GM23338 (cell line): ENCODE measurements around the gene CYP2D6. TPM values are rescaled to one million over a fixed set of nuclear protein-coding genes. Genes with fewer than 3 reads are reported as not detected.

ENCODE experiments used
- ATAC-seq: fragments of 200-7000 bp; cut with Tn5 transposase; 3 replicates; pipeline ENCODE4 v1.9.1; 2020
- DNase-seq: peaks from one replicate; pipeline ENCODE4 v3.0.0-alpha.2; 2015; ENCODE audit warnings: low spot score
- H2AFZ ChIP-seq: fragments of 200-600 bp; sonication (generic); 2 replicates; pipeline ENCODE4 v1.8.0; 2016; ENCODE audit warnings: antibody characterized with exemption, mild to moderate bottlenecking, moderate library complexity
- H3F3A ChIP-seq: fragments of 200-600 bp; sonication (generic); replicated peaks from 2 replicates; pipeline ENCODE4 v1.8.0; 2017; ENCODE audit warnings: antibody characterized with exemption, mixed run types, low read depth
- H3K27ac ChIP-seq: fragments of 200-600 bp; sonication (generic); 2 replicates; pipeline ENCODE4 v1.6.1; 2016; ENCODE audit warnings: low read depth
- H3K27me3 ChIP-seq: fragments of 200-600 bp; sonication (generic); 2 replicates; pipeline ENCODE4 v1.8.0; 2016; ENCODE audit warnings: mild to moderate bottlenecking, mixed run types, moderate library complexity; ENCODE audit not compliant: insufficient read depth
- H3K36me3 ChIP-seq: fragments of 200-600 bp; sonication (generic); 2 replicates; pipeline ENCODE4 v1.8.0; 2016; ENCODE audit warnings: mild to moderate bottlenecking; ENCODE audit not compliant: insufficient read depth
- H3K4me1 ChIP-seq: fragments of 200-600 bp; sonication (generic); 2 replicates; pipeline ENCODE4 v1.8.0; 2016; ENCODE audit warnings: mild to moderate bottlenecking, moderate library complexity; ENCODE audit not compliant: insufficient read depth
- H3K4me2 ChIP-seq: fragments of 200-600 bp; sonication (generic); 2 replicates; pipeline ENCODE4 v1.7.1; 2017; ENCODE audit warnings: mixed run types
- H3K4me3 ChIP-seq: fragments of 200-600 bp; sonication (generic); 2 replicates; pipeline ENCODE4 v1.6.1; 2016; ENCODE audit warnings: mixed run types
- H3K79me2 ChIP-seq: fragments of 200-600 bp; sonication (generic); replicated peaks from 2 replicates; pipeline ENCODE4 v1.8.0; 2017; ENCODE audit warnings: mild to moderate bottlenecking; ENCODE audit not compliant: insufficient read depth
- H3K9me2 ChIP-seq: fragments of 200-600 bp; sonication (generic); 2 replicates; pipeline ENCODE4 v1.8.0; 2017; ENCODE audit not compliant: insufficient read depth
- H4K20me1 ChIP-seq: fragments of 200-600 bp; sonication (generic); replicated peaks from 2 replicates; pipeline ENCODE4 v1.8.0; 2017; ENCODE audit warnings: mild to moderate bottlenecking; ENCODE audit not compliant: insufficient read depth
- H3K27ac Mint-ChIP-seq: 2 replicates; pipeline ENCODE4 v1.8.0; 2020; ENCODE audit warnings: inconsistent platforms, mild to moderate bottlenecking, moderate library complexity, mixed read lengths
- H3K27me3 Mint-ChIP-seq: 3 replicates; pipeline ENCODE4 v1.8.0; 2022; ENCODE audit warnings: low read depth, mild to moderate bottlenecking, moderate library complexity, mixed read lengths, inconsistent platforms; ENCODE audit not compliant: insufficient read depth, poor library complexity
- H3K36me3 Mint-ChIP-seq: 3 replicates; pipeline ENCODE4 v1.8.0; 2021; ENCODE audit warnings: low read depth, mild to moderate bottlenecking, inconsistent platforms, moderate library complexity, mixed read lengths
- H3K4me1 Mint-ChIP-seq: 3 replicates; pipeline ENCODE4 v1.8.0; 2020; ENCODE audit warnings: mild to moderate bottlenecking, inconsistent platforms, mixed read lengths
- H3K4me3 Mint-ChIP-seq: 3 replicates; pipeline ENCODE4 v1.8.0; 2021; ENCODE audit warnings: moderate library complexity, mild to moderate bottlenecking, inconsistent platforms, mixed read lengths
- H3K9me3 Mint-ChIP-seq: 3 replicates; pipeline ENCODE4 v1.8.0; 2020; ENCODE audit warnings: moderate library complexity, mild to moderate bottlenecking, inconsistent platforms, mixed read lengths
- CTCF ChIP-seq, 2 experiments: fragments of 200-600 bp in 1 of 2; sonication (generic) in 1 of 2; conservative IDR thresholded peaks; 2 replicates each; pipeline versions ENCODE4 v1.5.1 to v1.6.1; 2016 to 2017; ENCODE audit warnings: antibody characterized with exemption in 2 of 2, low read depth in 2 of 2, mild to moderate bottlenecking in 2 of 2, moderate library complexity in 1 of 2
- ETS1 ChIP-seq: IDR thresholded peaks from 2 replicates; pipeline ENCODE4 v1.6.1; 2016; ENCODE audit warnings: antibody characterized with exemption
- EZH2 ChIP-seq: fragments of 200-600 bp; sonication (generic); IDR thresholded peaks from one replicate; pipeline ENCODE4 v1.8.0; 2017; ENCODE audit warnings: antibody characterized with exemption, mild to moderate bottlenecking, low read depth; ENCODE audit not compliant: unreplicated experiment
- EZH2phosphoT487 ChIP-seq: fragments of 200-600 bp; sonication (generic); IDR thresholded peaks from one replicate; pipeline ENCODE4 v1.8.1; 2018; ENCODE audit warnings: antibody characterized with exemption; ENCODE audit not compliant: unreplicated experiment
- JUNB ChIP-seq: IDR thresholded peaks from one replicate; pipeline ENCODE4 v1.6.1; 2016; ENCODE audit warnings: antibody characterized with exemption; ENCODE audit not compliant: unreplicated experiment
- POLR2AphosphoS5 ChIP-seq: IDR thresholded peaks from 2 replicates; pipeline ENCODE4 v1.6.1; 2016; ENCODE audit warnings: antibody characterized with exemption, low read depth
- REST ChIP-seq: IDR thresholded peaks from one replicate; pipeline ENCODE4 v1.6.1; 2018; ENCODE audit warnings: antibody characterized with exemption; ENCODE audit not compliant: unreplicated experiment
- STAT1 ChIP-seq: IDR thresholded peaks from one replicate; pipeline ENCODE4 v1.6.1; 2016; ENCODE audit warnings: antibody characterized with exemption; ENCODE audit not compliant: unreplicated experiment
- ZNF114 ChIP-seq: fragments of 250-450 bp; sonication (Bioruptor Pico); IDR thresholded peaks from 2 replicates; pipeline ENCODE4 v1.5.0; 2020; ENCODE audit warnings: mild to moderate bottlenecking, moderate library complexity
- ZNF331 ChIP-seq: fragments of 250-450 bp; sonication (Bioruptor Pico); IDR thresholded peaks from 2 replicates; pipeline ENCODE4 v1.5.0; 2020; ENCODE audit warnings: low read depth, mild to moderate bottlenecking, moderate library complexity
- polyA plus RNA-seq: library from polyadenylated mRNA; unstranded; fragments of >200 nt; fragmentation: Nextera tagmentation; extraction: Ambion mirVana; gene quantifications from 2 replicates; pipeline ENCODE4 v1.2.1, GENCODE V29; 2016
- total RNA-seq: library from RNA; depleted of rRNA; stranded (reverse); fragments of >200 nt; shearing (Covaris generic); gene quantifications from 2 replicates; pipeline ENCODE4 v1.2.3, GENCODE V29; 2014

CYP2D6 gene
- total and polyA plus RNA-seq, 2 experiments from 2014 or later, result 1.2 to 1.3 TPM

GRCh38 chr22:42151924-42152635 lies 21.5 kb upstream of the CYP2D6 start:
- H3K9me3 Mint-ChIP-seq, result no peaks in the 10 kb centered on the region
- Histone ChIP-seq H3K27me3 (no peaks in the 10 kb centered on the region), H3K27ac (no peak overlapping the region), H3K4me2 (no peak overlapping the region), H3F3A (no peaks in the 10 kb centered on the region), H3K4me1 (no peaks in the 10 kb centered on the region), H3K4me3 (no peak overlapping the region), H3K9me2 (no peaks in the 10 kb centered on the region), H2AFZ (no peak overlapping the region), H3K79me2 (no peaks in the 10 kb centered on the region), H3K36me3 (no peaks in the 10 kb centered on the region), H4K20me1 (peaks cover 3% of the 10 kb centered on the region; the same call in 1 of the 2 replicates)
- no peak overlapping the region for H3K27ac Mint-ChIP-seq
- H3K36me3 Mint-ChIP-seq, result peaks cover 30% of the 10 kb centered on the region
- peaks cover 32% of the 10 kb centered on the region for H3K27me3 Mint-ChIP-seq
- H3K4me1 Mint-ChIP-seq, result no peaks in the 10 kb centered on the region
- DNase-seq, result peak; percentile 47
- no peak for TF ChIP-seq ZNF114 (CRISPR knock-in tag)
- peak; percentile 79 for ATAC-seq
- H3K4me3 Mint-ChIP-seq, result no peak overlapping the region

GRCh38 chr22:42150727-42151590 lies 20.3 kb upstream of the CYP2D6 start:
- Mint-ChIP-seq H3K4me1 (no peaks in the 10 kb centered on the region), H3K36me3 (peaks cover 30% of the 10 kb centered on the region), H3K27ac (no peak overlapping the region), H3K4me3 (no peak overlapping the region), H3K9me3 (no peaks in the 10 kb centered on the region), H3K27me3 (peaks cover 25% of the 10 kb centered on the region)
- Histone ChIP-seq H3K9me2 (no peaks in the 10 kb centered on the region), H3K36me3 (no peaks in the 10 kb centered on the region), H3K27me3 (no peaks in the 10 kb centered on the region), H3K79me2 (no peaks in the 10 kb centered on the region), H2AFZ (no peak overlapping the region), H3K27ac (no peak overlapping the region), H3K4me1 (no peaks in the 10 kb centered on the region), H4K20me1 (peaks cover 1% of the 10 kb centered on the region; the same call in 1 of the 2 replicates), H3F3A (no peaks in the 10 kb centered on the region), H3K4me2 (no peak overlapping the region), H3K4me3 (no peak overlapping the region)
- ATAC-seq (no peak), DNase-seq (no peak)
- TF ChIP-seq EZH2phosphoT487 (no peak), JUNB (no peak), ZNF114 (CRISPR knock-in tag) (no peak), REST (no peak), ETS1 (no peak), ZNF331 (CRISPR knock-in tag) (no peak), CTCF (conservative IDR thresholded peaks at IDR 0.05; ENCODE audit: low read depth in 2 of 2) (no peak), POLR2AphosphoS5 (no peak), STAT1 (no peak), EZH2 (no peak)
